Left ventricle myocardium inferior (tissue), 1 donor: ENCODE data around the gene SLX9. TPM values are rescaled to one million over a fixed set of nuclear protein-coding genes. Genes with fewer than 3 reads are reported as not detected.

Experiments used
- DNase-seq: peaks from one replicate; pipeline ENCODE4 v3.0.0-alpha.2; 2020
- H3K27ac ChIP-seq: fragments of 200-600 bp; replicated peaks from 2 replicates; pipeline ENCODE4 v1.8.0; 2021
- H3K27me3 ChIP-seq: fragments of 200-600 bp; 2 replicates; pipeline ENCODE4 v1.8.0; 2021; ENCODE audit warnings: low read depth
- H3K36me3 ChIP-seq: fragments of 200-600 bp; 2 replicates; pipeline ENCODE4 v1.8.0; 2021
- H3K4me1 ChIP-seq: fragments of 200-600 bp; 2 replicates; pipeline ENCODE4 v1.8.0; 2021
- H3K4me3 ChIP-seq: fragments of 200-600 bp; 2 replicates; pipeline ENCODE4 v1.8.0; 2021; ENCODE audit warnings: mild to moderate bottlenecking, moderate library complexity
- H3K9me3 ChIP-seq: fragments of 200-600 bp; replicated peaks from 2 replicates; pipeline ENCODE4 v1.8.0; 2021
- CTCF ChIP-seq: fragments of 200-600 bp; IDR thresholded peaks from 2 replicates; pipeline ENCODE4 v1.8.0; 2021; ENCODE audit warnings: antibody characterized with exemption, mild to moderate bottlenecking, borderline replicate concordance
- intact Hi-C: fragments of 100-400 bp; cut with micrococcal nuclease; formaldehyde crosslinking; loops from one replicate; pipeline ENCODE4 v1.11.0; 2022
- total RNA-seq: library from RNA; stranded (reverse); fragmentation: NEBNext Ultra II Directional; extraction: Animal tissue kit (Norgen Biotek cat#: 25700); gene quantifications from one replicate; pipeline ENCODE4 v1.2.1, GENCODE V29; 2021
- donor health status: DM: no; HTN: yes; CAD: no; lungs with severe emphysema.

Gene SLX9
- total RNA-seq, 1 donor from 2014 or later = 70.7 TPM

DNA sequence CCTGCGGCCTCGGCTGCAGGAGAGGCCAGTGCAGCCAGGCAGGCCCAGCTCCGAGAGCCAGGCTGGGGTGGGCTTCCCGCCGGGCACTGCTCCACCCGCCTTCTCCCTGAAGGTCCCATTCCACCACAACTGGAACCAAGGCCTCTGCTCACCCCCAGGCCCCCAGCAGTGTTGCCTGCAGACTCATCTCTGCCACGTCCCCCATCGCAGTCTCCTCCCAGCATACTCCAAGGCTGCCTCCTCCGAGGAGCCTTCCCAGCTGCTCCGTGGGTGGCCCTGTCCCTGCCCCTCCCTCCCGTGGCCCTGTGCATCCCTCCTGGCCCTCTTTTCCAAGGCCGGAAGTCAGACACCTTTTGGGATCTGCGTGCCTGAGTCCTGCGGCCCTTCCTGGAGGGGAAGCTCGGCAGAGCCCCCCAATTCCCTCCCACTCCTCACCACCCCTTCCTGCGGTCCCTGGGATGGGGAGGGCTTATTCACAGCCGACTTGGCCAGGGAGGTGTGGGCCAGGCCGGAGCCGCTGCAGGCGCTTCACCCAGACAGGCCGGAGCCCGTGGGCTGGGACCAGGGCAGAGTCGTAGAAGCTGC is 47.6 kb downstream of the SLX9 start:
- Histone ChIP-seq H3K4me3 (no peak overlapping the region), H3K4me1 (peaks cover 47% of the 10 kb centered on the region), H3K36me3 (no peaks in the 10 kb centered on the region), H3K27ac (no peak overlapping the region), H3K27me3 (no peaks in the 10 kb centered on the region), H3K9me3 (no peaks in the 10 kb centered on the region)
- TF ChIP-seq CTCF = no peak
- peak; percentile 2 for DNase-seq
- intact Hi-C loops = no loop called here

GRCh38 chr21:44987886-44988606 is 48.2 kb downstream of the SLX9 start:
- H3K27me3 ChIP-seq = no peaks in the 10 kb centered on the region
- DNase-seq = peak; percentile 7
- no peak for TF ChIP-seq CTCF
- H3K4me1 ChIP-seq = peaks cover 41% of the 10 kb centered on the region
- no peak overlapping the region for H3K4me3 ChIP-seq
- intact Hi-C loops = no loop called here
- no peaks in the 10 kb centered on the region for H3K9me3 ChIP-seq
- H3K27ac ChIP-seq = no peak overlapping the region
- H3K36me3 ChIP-seq = no peaks in the 10 kb centered on the region

DNA sequence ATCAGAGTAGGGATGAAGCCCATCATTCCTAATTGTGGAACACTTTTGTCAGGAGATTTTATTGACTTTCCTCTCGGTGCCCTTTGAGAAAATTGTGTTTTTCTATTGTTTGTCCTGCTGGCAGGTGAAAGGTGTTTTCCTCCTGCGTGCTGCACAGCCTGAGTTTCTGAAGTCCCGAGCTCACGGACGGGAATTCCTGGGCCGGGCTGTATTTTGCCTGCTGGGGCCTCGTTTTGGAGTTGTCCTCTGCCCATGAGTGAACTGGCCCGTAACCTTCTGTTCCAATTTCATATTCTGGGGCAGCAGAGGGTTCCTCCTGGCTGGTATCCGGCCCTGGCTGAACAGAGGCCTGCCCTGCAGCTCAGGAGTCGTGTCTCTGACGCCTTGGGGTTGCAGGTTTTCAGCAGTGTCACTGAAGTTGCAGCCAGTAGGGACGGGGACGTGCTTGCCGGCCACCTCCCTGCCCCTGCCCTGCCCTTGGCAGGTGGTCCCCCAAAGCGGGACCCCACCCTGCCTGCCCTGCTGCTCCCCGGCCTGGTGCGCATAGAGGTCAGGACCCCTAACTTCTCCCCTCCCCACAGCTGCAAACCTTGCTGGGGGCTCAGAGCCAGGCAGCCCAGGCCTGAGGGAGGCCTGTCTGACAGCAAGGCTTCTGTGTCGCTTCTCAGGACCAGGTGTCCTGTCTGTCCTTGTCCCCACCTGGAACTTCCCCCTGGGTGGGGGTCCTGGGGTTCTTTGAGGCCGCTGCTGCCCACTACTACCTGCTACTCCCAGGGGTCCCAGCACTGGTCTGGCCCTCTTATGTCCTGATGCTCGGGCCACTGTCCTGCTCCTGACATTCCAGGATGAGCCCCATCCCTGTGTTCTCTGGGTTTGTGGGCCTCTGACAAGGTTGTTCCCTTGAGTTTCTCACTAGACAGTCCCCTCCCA is 49.0 kb downstream of the SLX9 start:
- no peaks in the 10 kb centered on the region for H3K36me3 ChIP-seq
- peak overlapping the region; percentile 71 for H3K27ac ChIP-seq
- intact Hi-C loops = no loop called here
- peaks cover 37% of the 10 kb centered on the region for H3K4me1 ChIP-seq
- H3K27me3 ChIP-seq = no peaks in the 10 kb centered on the region
- H3K4me3 ChIP-seq = no peak overlapping the region
- H3K9me3 ChIP-seq = no peaks in the 10 kb centered on the region
- peak; percentile 1 for DNase-seq
- no peak for TF ChIP-seq CTCF

- H3K4me3 ChIP-seq = no peak overlapping the region
- intact Hi-C loops = no loop called here
- H3K36me3 ChIP-seq = no peaks in the 10 kb centered on the region
- H3K9me3 ChIP-seq = no peaks in the 10 kb centered on the region
- H3K27me3 ChIP-seq = no peaks in the 10 kb centered on the region
- DNase-seq = no peak
- no peak for TF ChIP-seq CTCF
- peak overlapping the region; percentile 71 for H3K27ac ChIP-seq
- peaks cover 41% of the 10 kb centered on the region for H3K4me1 ChIP-seq
Observed at GRCh38 chr21:44989537-44989886, 49.7 kb downstream of the SLX9 start.

- Histone ChIP-seq H3K4me1 (peaks cover 41% of the 10 kb centered on the region), H3K27me3 (no peaks in the 10 kb centered on the region), H3K36me3 (no peaks in the 10 kb centered on the region), H3K4me3 (no peak overlapping the region), H3K27ac (peak overlapping the region; percentile 71), H3K9me3 (no peaks in the 10 kb centered on the region)
- no peak for TF ChIP-seq CTCF
- no peak for DNase-seq
- intact Hi-C loops = no loop called here
Observed at GRCh38 chr21:44989943-44990780, 50.3 kb downstream of the SLX9 start.
